H54 (cell line): ENCODE results near the gene IAH1.

Experiments
- DNase-seq: peaks from one replicate; pipeline ENCODE4 v3.0.0; 2011; ENCODE audit warnings: low spot score, mixed read lengths; ENCODE audit not compliant: insufficient read length
- FAIRE-seq: peaks from 3 replicates; lab custom pipeline; 2011; peaks lifted over from hg19 to GRCh38; lab: Jason Lieb, UNC
- POLR2A ChIP-seq: IDR thresholded peaks from 2 replicates; pipeline ENCODE4 v1.6.1; 2011; ENCODE audit warnings: low read depth, mild to moderate bottlenecking, low read length

Gene IAH1

GRCh38 chr2:9462886-9463697 lies 11.3 kb upstream of the IAH1 start:
- DNase-seq (no peak), FAIRE-seq (peak; percentile 53)
- no peak for TF ChIP-seq POLR2A

GRCh38 chr2:9463698-9464034 lies 10.7 kb upstream of the IAH1 start:
- FAIRE-seq (peak; percentile 85), DNase-seq (peak; percentile 23)
- no peak for TF ChIP-seq POLR2A

GRCh38 chr2:9465170-9465569 lies 9.2 kb upstream of the IAH1 start:
- DNase-seq = no peak
- no peak for FAIRE-seq
- TF ChIP-seq POLR2A = no peak

GRCh38 chr2:9466147-9466683 lies 8.1 kb upstream of the IAH1 start:
- TF ChIP-seq POLR2A = no peak
- no peak for DNase-seq
- no peak for FAIRE-seq

- TF ChIP-seq POLR2A = no peak
- DNase-seq (no peak), FAIRE-seq (no peak)
Measured at GRCh38 chr2:9467687-9468086, 6.7 kb upstream of the IAH1 start.

- no peak for TF ChIP-seq POLR2A
- FAIRE-seq (no peak), DNase-seq (no peak)
Measured at GRCh38 chr2:9471206-9471605, 3.1 kb upstream of the IAH1 start.

GRCh38 chr2:9472511-9472910 lies 1.8 kb upstream of the IAH1 start:
- TF ChIP-seq POLR2A = no peak
- no peak for FAIRE-seq
- DNase-seq = no peak

GRCh38 chr2:9473308-9473984 lies 905 bp upstream of the IAH1 start:
- no peak for TF ChIP-seq POLR2A
- DNase-seq (no peak), FAIRE-seq (no peak)

- FAIRE-seq (no peak), DNase-seq (no peak)
- no peak for TF ChIP-seq POLR2A
Measured at GRCh38 chr2:9473985-9474360, 378 bp upstream of the IAH1 start.

- FAIRE-seq (no peak), DNase-seq (no peak)
- no peak for TF ChIP-seq POLR2A
Measured at GRCh38 chr2:9477914-9478313, 3.6 kb downstream of the IAH1 start.

- TF ChIP-seq POLR2A = no peak
- FAIRE-seq (no peak), DNase-seq (no peak)
Measured at GRCh38 chr2:9478526-9478925, 4.2 kb downstream of the IAH1 start.

- FAIRE-seq (no peak), DNase-seq (no peak)
- TF ChIP-seq POLR2A = no peak
Measured at GRCh38 chr2:9480157-9480556, 5.8 kb downstream of the IAH1 start.

- TF ChIP-seq POLR2A = no peak
- FAIRE-seq (no peak), DNase-seq (no peak)
Measured at GRCh38 chr2:9483107-9483506, 8.8 kb downstream of the IAH1 start.

- DNase-seq = no peak
- no peak for TF ChIP-seq POLR2A
- FAIRE-seq = no peak
Measured at GRCh38 chr2:9484533-9484932, 10.2 kb downstream of the IAH1 start.
